CD4-positive, alpha-beta T cell treated with Interleukin-6 for 4 hours (primary cell): ENCODE results near the gene TMEM39B.
"Not testable (repeated sequence)": the region's sequence is repeated elsewhere in the genome, so short reads cannot be mapped to it uniquely, and the experiment has no call there.

Experiments used
- DNase-seq: peaks from one replicate; pipeline ENCODE4 v3.0.0-alpha.2; 2020; ENCODE audit warnings: mixed read lengths

The TMEM39B gene

DNA sequence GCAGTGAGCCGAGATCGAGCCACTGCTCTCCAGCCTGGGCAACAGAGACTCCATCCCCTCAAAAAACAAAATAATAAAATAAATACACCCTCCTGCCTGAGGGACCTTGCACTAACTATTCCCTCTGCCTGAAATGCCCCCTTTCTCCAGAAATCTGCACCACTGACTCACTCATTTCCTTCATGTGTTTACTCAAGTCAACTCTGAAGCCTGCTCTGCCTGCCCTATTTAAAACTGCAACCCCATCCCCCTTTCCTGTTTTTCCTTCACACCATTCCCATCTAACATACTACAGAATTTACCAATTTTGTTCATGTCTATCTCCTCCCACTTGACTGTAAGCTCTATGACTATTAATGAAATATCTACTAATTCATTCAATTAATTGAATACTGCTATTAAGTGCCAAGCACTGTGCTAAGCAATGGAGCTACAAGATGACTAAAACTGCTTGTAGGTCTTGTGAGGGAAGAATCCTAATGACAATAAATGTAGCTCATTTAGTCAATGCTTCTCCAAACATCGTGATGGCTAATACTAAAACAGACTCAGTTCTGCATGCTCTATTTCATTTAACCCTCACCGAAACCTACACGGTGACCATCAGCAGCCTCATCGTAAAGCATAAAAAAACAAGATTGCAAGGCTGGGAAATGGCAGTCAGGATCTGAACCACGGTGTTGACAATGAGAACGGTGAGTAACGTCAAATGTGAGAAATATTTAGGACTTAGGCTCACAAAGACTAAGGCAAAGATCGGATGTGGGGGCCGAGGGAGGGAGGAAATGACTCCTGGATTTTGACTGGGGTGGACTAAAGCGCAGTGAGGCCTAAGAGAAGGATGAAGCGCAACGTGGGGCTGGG lies 749 bp upstream of the TMEM39B start:
- DNase-seq = peak; percentile 17

DNA sequence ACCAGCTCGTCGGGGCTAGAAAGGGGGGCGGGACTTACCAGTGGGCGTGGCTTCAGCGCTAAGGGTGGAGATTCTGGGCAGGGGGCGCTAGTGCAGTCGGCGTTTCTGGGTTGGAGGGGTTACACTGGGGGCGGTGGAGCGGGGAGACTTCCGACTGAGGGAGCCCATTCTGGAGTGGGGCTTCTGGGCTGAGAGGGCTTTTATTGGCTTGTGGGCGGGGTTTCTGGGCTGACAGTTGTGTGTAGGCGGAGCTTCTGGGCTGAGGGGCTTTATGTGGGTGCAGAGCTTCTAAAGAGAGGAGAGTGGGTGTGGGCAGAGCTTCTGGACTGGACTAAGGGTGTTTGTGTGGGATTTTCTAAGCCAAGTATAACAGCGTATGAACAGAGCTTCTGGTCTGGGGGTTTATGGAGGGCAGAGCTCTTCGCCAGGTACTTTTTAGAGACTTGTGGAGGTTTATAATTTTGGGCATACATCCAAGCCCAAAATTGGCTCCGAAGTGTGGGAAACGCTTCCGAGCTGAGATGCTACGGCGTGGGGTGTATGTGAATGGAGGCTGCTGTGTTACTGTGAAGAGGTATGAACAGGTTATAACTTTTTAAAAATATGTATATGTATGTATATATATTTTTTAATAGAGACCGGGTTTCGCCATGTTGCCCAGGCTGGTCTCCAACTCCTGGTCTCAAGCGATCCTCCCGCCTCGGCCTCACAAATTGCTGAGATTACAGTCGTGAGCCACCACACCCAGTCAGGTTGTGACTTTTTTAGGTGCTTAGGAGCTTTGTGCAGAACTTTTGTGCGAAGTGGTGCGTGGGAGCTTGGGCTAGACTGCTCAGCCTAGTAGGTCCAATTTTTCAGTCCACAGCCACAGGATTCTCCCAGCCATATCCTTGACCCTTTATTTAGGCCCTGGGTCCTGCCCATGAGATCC lies 825 bp downstream of the TMEM39B start:
- no peak for DNase-seq

DNA sequence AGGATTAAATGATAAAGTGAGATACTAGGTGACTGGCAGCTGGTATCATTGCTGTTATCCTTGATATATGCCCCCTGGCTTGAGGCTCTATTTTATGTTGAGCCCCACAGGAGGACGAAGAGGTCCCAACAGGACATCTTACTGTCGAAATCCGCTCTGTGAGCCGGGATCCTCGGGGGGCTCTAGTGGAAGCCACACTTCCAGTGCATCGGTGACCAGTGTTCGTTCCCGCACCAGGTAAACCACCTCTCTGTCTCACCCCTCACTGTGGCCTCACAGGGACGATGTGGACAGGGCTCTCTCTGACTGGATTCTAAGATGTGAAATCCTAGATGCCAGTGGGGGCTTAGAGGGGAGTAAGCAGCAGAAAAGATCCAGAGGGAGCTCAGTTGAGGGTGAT lies 2.1 kb downstream of the TMEM39B start:
- DNase-seq = no peak

DNA sequence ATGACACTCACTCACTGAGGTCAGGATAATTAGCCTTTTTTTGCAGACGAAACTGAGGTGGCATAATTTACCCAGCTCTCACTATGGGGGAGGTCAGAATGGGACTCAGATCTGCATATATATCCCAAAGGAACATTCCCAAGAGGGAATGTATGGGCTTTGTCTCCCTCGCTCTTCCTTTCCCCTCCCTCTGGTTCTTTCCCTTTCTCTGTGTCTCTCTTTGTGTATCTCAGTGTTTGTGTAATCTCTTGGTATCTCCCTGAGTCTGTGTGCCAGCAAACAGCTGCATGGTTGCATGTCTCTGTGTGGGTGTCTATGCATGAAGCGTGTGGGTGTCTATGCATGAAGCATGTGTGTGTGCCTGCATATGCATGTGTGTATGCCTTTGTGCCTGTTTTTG lies 4.7 kb downstream of the TMEM39B start:
- DNase-seq = no peak

DNA sequence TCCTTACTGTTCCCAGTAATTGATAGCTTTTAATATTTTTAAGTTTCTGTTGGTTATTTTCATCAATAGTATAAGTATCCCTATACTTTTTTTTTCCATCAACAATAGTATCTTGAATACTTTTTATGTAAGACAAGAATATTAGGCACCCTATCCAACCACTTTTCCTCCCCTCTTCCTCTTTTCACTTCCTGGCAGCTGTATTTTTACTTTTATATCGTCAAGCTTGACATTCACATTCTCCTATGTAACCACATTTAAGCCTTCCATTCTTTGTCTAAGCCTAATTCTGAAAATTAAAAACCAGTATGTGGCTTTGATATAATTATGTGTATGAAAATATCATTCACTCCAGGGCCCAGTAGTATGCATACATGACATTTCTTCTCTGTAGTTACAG lies 9.3 kb downstream of the TMEM39B start:
- no peak for DNase-seq

DNA sequence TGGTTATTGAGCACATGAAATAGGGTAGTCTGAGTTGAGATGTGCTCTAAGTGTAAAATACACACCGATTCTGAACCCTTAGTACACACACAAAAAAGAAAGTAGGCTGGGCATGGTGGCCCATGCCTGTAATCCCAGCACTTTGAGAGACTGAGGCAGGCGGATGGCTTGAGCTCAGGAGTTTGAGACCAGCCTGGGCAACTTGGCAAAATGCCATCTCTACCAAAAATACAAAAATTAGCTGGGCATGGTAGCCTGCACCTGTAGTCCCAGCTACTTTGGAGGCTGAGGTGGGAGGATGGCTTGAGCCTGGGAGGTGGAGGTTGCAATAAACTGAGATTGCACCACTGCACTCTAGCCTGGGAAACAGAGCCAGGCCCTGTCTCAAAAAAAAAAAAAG lies 13.6 kb downstream of the TMEM39B start:
- not testable (repeated sequence) for DNase-seq

DNA sequence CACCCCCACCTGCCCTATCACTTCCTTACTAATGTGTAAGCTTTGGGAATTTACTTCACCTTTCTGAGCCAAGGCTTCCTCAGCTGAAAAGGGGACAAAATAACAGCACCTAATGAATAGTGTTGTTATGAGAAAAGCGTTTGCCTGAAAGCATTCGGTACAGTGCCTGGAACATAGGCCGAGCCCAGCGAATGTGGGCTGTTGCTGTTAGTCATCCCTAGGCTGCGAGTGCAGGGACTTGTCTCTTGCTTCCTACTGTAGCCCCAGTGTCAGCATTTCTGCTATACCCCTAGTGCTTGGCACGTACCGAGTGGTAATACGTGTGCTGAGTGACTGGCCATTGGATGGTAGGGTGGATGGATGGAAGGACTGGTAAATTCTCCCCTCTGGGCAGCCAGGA lies 18.4 kb downstream of the TMEM39B start:
- no peak for DNase-seq

DNA sequence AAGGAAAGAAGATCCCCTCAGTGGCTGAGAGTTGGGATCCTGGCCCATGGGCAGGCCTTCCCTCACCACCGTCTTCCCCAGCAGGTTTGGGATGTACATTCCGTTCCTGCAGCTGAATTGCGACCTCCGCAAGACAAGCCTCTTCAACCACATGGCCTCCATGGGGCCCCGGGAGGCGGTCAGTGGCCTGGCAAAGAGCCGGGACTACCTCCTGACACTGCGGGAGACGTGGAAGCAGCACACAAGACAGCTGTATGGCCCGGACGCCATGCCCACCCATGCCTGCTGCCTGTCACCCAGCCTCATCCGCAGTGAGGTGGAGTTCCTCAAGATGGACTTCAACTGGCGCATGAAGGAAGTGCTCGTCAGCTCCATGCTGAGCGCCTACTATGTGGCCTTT lies 18.9 kb downstream of the TMEM39B start:
- no peak for DNase-seq

DNA sequence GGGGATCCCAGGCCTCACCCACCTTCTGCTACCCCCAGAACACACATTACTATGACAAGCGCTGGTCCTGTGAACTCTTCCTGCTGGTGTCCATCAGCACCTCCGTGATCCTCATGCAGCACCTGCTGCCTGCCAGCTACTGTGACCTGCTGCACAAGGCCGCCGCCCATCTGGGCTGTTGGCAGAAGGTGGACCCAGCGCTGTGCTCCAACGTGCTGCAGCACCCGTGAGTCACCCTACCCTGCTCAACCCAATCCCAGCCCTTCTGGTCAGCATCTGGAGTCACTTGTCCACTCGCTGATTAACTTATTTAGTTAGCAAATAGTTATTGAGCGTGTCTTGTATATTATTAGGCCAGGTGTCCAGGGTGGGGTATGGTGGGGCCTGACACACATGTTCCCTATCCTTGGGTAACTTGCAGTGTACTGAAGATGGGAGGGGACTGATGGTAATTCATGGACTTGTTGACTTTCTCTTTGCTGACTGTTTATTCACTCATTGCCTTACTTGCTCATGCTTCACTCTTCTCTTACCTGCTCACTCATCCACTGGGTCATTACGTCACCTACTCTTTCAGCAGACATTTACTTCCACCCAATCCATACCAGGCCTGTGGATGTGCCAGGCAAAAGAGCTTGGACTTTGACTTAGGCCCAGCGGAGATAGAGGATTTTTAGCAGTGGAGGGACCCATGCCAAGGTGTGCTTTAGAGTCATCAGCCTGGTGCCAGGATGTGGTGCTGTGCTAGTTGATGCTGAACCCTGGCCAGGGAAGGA lies 22.2 kb downstream of the TMEM39B start:
- DNase-seq = no peak

DNA sequence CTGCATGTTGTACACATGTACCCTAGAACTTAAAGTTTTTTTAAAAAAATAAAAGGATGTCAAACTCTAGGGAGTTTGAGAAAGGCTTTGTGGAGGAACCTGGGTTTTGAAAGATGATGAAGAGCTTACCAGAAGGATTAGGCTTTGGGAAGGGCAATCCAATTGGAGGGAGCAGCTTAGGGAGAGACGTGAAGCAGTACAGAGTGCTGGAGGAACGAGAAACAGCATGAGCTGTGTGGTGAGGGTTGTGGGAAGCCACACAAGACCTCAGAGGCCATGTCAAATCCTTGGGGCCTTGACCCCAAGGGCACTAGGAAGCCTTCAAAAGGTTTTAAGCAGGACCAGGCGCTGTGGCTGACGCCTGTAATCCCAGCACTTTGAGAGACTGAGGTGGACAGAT lies 26.7 kb downstream of the TMEM39B start:
- no peak for DNase-seq

DNA sequence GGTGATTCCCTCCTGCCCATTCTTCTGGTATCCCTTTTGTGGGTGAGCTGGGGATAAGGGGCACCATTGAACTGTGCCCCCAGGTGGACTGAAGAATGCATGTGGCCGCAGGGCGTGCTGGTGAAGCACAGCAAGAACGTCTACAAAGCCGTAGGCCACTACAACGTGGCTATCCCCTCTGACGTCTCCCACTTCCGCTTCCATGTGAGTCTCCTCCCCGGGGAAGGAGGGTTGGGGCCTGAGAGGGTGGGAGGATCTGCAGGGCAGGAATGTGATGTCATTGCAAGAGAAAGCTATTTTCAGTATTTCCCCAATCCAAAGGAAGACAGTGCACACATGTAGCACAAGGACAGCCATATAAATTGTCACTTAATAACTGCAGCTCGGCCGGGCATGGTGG lies 27.6 kb downstream of the TMEM39B start:
- DNase-seq = no peak

DNA sequence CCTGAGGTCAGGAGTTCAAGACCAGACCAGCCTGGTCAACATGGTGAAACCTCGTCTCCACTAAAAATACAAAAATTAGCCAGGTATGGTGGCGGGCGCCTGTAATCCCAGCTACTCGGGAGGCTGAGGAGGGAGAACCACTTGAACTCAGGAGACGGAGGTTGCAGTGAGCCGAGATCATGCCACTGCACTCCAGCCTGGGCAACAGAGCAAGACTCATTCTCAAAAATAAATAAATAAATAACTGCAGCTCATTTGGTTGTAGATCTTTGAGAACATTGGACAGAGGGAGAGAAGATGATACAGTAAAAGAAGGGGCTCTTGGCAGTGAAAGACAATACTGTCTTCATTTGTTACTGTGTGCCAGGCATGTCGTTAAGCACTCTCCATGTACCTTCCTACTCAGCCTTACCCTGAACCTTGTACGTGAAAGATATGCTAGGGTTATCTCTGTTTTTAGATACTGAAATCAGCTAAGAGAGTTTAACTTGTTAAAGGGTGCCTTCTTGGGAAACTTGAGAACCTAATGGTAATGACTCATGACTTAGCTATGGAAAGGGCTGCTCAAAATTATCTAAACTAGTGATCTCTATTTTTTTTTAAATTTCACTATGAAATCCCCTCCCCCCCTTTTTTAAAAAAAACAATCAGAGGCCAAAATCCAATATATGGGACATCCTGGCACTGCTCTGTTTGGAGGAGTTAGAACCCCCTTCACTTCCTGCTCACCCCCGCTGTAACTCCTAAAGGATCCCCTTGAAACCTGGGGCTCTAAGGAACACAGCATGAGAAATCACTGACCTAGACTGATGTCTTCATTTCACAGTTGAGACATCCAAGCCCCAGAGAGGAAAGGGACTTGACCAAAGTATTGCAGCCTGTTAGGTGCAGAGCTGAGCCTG lies 28.3 kb downstream of the TMEM39B start:
- DNase-seq = no peak

DNA sequence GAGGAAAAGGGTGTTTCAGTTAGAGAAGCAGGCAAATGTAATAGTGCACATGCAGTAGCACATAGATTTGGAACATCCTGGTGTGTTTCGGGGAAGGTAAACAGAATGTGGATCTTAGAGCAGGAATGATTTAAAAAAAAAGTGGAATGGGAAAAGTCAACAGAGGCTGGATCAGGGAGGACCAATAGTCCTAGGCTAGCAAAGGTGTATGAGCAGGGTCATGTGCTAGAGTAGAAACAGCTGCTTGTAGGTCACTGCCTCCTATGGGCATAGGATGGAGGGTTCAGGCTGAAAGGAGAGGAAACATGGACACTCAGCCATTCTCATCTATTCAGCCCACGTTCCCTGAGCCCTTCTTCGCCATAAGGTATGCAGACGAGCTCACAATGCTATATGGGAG lies 31.4 kb downstream of the TMEM39B start:
- no peak for DNase-seq

DNA sequence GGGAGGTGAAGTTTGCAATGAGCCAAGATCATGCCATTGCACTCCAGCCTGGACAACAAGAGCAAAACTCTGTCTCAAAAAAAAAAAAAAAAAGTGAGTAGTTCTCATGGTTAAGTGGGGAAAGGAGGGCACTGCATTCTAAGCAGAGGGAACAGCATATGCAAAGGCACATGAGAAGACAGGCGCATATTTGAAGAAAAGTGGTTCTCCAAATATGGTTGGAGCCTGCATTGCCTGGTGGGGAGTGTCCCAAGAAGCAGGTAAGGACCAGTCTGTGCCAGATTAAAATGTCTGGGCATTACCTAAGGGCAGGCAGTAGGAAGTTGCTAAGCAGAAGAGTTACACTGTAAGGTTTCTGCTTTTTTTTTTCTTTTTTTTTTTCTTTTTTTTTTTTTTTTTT lies 32.6 kb downstream of the TMEM39B start:
- DNase-seq = no peak

DNA sequence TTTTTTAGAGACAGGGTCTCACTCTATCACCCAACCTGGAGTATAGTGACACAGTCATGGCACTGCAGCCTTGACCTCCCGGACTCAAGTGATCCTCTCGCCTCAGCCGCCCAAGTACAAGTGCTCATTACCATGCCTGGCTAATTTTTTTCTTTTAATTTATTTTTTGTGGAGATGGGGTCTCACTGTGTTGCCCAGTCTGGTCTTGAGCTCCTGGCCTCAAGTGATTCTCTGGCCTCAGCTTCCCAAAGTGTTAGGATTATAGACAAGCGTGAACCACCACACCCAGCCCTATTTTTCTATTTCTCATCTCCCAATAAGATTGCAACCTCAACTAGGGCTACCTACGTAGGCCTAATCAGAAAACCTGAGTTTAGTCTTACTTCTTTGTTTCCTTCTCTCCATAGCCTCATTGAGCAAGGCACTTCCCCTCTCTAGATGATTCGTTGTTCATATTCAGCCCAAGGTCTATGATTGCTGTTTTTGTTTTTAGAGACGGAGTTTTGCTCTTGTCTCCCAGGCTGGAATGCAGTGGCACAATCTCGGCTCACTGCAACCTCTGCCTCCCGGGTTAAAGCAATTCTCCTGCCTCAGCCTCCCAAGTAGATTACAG lies 34.0 kb downstream of the TMEM39B start:
- DNase-seq = no peak

DNA sequence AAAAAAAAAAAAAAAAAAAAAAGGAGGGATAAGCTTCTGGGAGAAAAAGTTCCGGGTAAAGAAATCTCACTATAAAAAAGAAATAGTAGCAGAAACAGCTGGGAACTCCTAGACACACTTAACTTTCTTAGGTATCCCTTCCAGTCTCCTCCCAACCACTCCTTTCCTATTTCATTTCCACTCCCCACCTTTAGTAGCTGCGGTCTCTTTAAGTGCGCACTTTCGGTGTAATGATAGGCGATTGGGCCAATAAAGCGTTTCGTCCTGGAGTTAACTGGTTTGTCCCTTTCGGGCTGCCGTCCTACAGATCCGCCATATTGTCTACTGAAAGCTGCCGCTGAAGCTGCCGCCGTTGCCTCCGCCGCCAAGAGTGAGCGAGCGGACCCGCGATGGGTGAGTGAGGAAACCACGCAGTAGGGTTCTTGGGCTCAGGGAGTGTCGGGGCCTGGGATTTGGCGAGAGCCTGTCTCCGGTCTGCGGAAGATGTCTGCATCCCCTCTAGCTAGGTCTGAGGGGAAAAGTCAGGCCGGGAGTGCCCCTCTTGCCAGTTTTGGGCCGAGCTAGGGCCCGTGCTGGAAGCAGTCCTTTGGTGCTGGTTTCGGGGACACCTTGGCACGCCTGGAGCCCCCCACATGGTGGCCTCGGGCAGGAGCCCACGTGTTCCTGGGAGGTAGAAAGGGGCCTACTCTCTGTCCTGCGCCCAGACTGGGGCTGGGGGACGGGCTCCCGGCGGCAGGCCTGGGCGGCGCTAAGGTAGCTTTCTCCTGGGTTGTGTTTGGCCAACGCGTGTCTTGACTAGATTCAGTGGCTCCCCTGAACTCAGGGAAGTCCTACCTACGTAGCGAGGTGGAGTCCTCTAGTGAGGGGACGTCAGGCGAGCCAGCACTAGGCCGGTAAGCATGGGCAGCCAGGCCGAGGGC lies 35.3 kb downstream of the TMEM39B start, which contains the start of gene KPNA6:
Gene KPNA6, plus strand, starts transcription at position 315 of the 920 bp plus-strand sequence. Its CDS starts 75 bp downstream, at position 390.
- DNase-seq = peak; percentile 89

DNA sequence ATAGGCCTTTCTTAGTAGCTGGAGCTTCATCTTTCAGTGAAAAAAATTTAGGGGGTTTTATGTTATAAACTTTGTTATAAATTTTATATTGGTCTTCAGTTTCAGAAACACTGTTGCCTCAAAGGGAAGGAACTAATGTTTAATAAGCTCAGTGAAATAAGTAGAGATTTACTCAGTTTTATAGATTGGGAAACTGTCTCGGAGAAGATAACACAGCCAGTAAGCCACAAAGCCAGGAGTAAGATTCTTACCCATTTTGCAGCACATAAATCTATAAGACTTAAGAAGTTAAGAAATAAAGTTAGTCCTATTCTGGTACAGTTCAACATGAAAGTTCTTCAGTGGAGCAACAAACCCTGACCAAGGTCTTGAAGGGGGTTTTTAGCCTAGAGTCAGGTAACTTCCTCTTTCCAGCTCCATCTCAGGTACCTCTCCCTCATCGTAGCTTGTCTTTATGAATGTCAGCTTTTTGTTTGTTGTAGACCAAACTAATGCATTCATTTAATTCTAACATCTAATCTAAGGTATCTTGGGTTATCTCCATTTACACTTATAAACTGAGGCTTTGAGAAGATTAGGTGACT lies 38.4 kb downstream of the TMEM39B start:
- no peak for DNase-seq

DNA sequence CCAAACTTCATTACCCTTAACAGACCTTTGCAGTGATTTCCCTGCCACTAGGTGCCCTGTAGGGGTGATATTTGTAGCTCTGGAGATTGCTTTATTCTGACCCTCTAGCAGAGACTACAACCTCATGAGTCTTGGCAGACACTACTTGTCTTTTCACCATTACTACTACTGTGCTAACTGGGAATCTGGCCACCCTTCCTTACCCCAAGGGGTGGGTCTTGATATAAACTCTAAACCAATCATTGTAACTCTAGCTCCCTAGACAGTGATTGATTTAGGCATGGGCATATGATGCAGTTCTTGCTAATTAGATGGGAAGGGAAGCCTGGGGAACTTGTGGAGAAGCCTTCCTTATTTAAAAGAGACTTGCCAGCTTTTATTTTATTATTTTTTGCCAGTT lies 39.0 kb downstream of the TMEM39B start:
- DNase-seq = no peak

DNA sequence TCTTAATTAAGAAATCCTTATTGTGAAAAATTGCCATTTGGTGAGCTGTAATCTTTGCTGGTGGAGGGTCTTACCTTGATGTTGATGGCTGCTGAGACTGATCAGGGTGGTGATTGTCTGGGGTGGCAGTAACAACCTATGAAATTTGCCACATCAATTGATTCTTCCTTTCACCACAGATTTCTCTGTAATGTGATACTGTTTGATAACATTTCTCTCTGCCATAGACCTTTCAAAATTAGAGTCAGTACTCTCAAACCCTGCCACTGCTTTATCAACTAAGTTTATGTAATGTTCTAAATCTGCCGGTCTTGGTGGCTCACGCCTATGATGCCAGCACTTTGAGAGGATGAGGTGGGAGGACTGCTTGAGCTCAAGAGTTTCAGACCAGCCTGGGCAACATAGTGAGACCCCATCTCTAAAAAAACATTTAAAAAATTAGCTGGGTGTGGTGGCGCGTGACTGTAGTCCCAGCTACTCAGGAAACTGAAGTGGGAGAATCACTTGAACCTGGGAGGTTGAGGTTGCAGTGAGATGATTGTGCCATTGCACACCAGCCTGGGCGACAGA lies 40.2 kb downstream of the TMEM39B start:
- peak; percentile 9 for DNase-seq

DNA sequence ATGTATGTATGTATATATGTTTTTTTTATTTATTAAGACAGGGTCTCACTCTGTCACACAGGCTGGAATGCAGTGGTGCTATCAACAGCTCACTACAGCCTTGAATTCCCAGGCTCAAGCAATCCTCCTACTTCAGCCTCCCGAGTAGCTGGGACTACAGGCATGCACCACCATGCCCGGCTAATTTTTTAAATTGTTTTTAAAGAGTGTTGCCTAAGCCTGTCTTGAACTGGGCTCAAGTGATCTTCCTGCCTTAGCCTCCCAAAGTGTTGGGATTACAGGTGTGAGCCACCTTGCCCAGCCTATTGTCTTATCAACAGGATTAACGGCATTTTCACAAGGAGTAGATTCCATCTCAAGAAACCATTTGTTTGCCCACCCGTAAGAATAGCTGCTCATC lies 40.7 kb downstream of the TMEM39B start:
- DNase-seq = not testable (repeated sequence)
